HG03460 (cell line): ENCODE results near the gene ITSN1.
"Not testable (repeated sequence)": the region's sequence is repeated elsewhere in the genome, so short reads cannot be mapped to it uniquely, and the experiment has no call there.

Experiments
- ATAC-seq: cut with Tn5 transposase; IDR thresholded peaks from one replicate; pipeline ENCODE4 v1.9.1; 2021; ENCODE audit not compliant: unreplicated experiment

ITSN1 gene

DNA sequence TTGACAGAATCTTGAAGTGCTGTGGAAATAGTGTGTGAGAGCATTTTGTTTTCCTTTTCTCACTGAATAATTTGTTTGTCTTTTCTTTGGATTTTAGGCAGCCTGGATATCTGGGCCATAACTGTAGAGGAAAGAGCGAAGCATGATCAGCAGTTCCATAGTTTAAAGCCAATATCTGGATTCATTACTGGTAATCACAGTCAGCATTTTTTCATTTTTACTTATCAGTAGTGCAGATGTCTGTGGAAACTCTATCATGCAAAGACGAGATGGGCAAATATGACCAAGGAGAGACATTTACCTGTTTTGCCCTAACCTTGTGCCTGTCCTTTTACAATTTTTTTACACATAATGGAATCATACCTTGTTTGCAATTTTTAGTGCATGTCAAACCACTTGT lies 78.8 kb downstream of the ITSN1 start:
- ATAC-seq = no peak

DNA sequence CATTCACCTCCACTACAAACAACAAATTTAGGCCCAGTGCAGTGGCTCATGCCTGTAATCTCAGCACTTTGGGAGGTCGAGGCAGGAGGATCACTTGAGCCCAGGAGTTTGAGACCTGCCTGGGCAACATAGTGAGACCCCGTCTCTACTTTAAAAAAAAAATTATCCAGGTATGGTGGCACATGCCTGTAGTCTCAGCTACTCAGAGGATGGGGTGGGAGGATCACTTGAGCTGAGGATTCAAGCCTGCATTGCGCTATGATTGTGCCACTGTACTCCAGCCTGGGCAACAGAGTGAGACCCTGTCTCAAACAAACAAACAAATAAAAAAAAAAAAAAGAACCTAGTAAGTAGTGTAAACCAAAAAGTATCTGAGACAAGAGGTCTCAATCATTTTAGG lies 86.8 kb downstream of the ITSN1 start:
- ATAC-seq = not testable (repeated sequence)

DNA sequence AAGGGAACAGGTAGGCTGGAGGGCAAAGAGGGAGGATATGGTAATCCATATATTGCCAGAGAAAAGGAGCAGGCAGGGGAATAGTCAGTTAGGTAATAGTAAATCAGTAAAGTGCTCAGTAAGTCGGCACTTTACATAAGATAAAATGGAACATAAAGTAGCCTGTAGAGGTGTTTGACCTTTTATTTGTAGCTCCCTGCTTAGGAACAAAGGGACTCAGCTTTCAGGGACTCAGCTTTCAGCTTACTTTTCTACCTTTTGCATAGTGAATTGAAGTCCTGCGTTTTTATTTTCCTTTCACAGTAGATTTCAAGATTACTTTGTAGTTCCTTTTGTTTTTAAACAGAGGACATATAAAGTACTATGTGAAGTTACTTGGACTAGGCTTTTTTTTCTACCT lies 87.3 kb downstream of the ITSN1 start:
- ATAC-seq = no peak

DNA sequence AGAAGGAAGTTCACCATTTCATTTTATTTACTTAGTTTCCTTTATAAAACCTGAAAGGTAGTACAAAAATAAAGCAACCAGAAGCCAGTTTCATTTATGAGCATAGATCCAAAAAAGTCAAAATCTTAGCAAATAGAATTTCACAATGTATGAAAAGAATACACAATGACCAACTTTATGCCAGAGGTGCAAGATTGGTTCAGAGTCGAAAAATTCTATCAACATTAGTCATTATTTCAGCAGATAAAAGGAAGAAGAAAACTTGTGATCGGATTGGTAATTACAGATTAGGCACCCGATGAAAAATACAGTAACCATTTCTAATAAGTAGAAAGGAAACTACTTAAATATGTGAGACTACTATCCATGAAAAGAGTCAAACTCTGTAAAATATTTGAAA lies 89.1 kb downstream of the ITSN1 start:
- ATAC-seq = no peak

DNA sequence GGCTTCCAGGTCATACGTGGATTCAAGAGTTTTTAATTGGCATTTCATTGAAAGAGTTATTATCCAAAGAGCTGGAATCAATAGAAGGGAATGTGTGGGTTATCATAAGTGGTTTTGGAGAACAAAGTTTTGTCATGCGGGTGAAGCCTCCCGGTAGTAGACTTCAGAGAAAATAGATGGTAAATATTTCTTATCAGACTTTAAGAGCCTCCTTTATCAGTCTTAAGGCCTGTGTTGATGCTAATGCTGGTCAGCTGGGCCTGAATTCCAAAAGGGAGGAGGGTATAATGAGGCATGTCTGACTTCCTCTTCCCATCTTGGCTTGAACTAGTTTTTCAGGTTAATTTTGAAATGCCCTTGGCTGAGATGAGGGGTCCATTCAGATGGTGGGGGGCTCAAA lies 89.7 kb downstream of the ITSN1 start:
- ATAC-seq = no peak

DNA sequence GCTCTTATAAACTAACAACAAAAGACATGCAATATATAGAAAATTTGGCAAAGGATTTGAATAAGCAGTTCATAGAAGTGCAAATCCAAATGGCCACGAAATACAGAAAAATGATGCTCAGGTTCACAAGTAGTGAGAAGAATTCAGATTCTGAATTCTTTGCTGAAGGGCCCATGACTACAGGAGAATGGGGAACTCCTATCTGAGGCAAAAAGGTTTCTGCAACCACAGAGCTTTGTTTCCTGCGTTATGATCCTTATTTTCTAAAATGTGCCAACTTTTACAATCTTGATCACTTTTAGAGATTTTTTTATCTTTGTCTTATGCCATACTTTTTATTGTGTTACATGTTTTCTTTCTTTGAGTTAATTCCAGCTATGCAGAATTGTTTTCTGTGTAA lies 91.3 kb downstream of the ITSN1 start:
- ATAC-seq = no peak

DNA sequence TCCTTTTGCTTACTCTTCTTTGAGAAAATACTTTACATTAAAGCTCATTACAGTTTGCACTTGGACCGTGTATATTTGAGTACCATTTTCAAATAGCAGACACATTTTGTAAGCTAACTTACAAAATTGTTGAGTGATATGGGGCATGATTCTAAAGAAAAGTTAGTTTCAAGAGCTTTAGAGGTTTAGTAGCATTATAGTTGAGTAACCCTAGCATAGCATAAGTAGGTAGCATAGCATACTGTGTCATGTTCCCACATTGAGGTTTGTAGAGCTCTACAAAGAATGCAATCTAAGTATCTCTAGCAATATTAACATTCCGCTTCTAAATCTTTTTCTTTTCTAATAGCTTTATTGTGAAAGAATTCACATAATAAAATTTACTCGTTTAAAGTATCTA lies 92.0 kb downstream of the ITSN1 start:
- no peak for ATAC-seq

DNA sequence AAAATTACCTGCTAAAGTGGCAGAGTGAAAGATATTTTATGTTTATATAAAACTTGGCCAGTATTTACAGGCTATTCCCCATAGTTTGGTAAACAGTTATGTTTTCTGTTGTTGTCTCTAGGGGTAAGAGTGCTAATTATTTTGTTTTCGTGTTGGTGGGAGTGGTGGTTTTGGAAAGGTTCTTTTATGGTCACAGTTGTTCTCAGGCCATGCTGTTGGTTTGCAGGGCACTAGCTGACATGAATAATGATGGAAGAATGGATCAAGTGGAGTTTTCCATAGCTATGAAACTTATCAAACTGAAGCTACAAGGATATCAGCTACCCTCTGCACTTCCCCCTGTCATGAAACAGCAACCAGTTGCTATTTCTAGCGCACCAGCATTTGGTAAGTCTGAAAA lies 92.5 kb downstream of the ITSN1 start:
- ATAC-seq = no peak

DNA sequence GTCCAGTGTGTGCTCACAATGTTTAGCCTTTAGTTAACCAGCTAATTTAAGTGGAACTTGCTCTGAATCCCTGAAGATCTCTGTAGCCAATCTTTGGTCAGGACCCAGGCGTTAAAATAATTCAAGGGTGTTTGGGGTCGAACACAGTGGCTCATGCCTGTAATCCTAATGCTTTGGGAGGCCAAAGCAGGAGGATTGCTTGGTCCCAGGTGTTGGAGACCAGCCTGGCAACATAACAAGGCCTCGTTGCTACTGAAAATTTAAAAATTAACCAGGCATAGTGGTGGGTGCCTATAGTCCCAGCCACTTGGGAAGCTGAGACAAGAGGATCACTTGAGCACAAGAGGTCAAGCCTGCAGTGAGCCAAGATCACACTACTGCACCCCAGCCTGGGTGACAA lies 94.3 kb downstream of the ITSN1 start:
- no peak for ATAC-seq

DNA sequence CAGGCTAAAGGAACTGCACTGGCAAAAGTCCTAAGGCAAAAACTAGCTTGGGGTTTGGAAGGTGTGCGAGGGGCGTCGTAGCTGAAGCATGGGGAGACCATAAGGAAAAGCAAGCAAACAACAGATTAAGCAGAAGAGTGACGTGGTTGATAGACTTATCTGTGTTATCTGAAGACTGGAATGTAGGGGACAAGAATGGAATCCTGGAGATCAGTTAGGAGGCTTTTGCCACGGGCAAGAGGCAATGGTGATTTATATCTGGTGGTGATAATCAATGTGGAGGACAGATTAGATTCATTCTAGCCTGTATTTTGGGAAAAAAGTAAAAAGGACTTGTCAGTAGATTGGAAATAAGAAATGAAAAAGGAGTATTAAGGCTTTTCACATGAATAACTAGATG lies 97.4 kb downstream of the ITSN1 start:
- no peak for ATAC-seq

DNA sequence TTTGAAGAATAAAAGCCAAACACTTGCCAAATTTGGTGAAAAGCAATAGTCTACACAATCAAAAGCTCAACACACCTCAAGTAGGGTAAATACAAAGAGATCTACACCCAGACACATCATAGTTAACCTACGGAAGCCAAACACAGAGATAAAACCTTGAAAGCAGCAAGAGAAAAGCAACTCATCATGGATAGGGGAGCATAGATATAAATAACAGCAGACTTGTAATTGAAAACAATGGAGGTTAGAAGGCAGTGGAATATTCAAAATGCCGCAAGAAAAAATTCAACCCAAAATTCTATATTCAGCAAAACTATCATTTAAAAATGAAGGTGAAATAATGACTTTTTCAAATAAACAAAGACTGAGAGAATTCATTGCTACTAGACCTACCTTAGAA lies 105.1 kb downstream of the ITSN1 start:
- ATAC-seq = no peak

DNA sequence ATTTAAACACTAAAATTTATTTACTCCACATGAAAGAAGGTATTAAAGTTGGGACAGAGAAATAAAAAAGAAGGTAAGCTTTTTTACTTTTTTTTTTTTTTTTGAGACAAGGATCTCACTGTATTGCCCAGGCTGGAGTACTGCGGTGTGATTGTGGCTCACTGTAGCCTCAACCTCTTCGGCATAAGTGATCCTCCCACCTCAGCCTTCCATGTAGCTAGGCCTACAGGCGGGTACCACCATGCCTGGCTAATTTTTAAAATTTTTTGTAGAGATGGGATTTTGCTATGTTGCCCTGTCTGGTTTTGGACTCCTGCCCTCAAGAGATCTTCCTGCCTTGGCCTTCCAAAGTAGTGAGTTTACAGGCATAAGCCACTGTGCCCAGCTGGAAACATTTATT lies 106.6 kb downstream of the ITSN1 start:
- ATAC-seq = no peak

DNA sequence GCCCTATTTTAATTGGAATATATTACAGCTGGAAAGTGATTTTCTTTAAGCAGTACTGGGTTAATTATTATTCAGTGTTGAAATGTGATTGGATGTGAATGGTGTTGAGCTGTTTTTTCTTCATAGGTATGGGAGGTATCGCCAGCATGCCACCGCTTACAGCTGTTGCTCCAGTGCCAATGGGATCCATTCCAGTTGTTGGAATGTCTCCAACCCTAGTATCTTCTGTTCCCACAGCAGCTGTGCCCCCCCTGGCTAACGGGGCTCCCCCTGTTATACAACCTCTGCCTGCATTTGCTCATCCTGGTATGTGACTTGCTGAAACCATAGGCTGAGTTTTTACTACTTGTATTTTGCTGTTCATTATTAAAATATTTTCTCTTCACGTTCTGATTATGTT lies 107.7 kb downstream of the ITSN1 start:
- no peak for ATAC-seq

DNA sequence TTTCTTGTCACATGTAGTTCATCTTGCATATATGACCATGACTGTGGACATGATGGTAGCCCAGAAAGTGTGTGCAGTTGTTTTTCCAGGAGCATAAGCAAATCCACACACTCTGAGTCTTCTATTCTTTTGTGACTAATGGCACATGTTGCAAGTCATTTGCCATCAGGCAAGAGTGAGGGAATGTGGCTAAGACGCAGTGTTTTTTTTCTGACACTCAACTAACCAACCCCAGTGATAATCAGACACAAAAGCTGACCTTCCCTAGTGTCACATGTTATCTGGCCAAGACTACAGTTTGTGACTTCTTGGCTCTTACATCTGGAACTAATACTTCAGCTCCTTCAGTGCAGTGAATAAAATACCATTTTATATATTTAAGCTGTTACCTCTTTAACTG lies 108.8 kb downstream of the ITSN1 start:
- ATAC-seq = no peak

DNA sequence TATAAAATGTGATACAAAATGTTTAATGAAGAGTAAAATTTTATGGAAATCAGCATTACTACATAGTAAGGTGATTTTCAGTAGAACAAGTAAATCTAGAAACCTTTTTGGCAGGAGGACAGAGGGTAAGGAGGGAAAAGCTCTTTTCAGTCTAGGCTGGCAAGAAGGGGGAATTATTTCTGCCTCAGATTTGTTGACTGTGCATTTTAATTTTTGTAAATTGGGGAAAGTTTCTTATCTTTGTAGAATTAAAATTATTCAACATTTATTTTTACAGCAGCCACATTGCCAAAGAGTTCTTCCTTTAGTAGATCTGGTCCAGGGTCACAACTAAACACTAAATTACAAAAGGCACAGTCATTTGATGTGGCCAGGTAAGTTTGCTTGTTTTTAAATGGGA lies 109.2 kb downstream of the ITSN1 start:
- no peak for ATAC-seq

DNA sequence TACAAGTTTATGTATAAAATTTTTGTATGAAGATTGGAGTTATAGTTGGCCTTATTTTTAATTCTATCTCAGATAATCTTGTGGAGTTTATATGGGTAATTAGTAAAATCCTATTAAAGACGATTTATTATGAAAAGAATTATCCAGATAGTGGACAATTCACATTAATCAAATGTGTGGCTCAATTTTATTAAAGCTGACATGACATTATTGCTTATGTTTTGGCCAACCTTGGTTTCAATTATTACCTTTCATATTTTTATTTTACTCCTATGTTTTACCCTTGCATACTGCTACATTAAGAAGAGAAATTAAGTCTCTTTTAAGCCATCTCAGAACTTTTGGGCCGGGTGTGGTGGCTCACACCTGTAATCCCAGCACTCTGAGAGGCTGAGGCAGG lies 110.0 kb downstream of the ITSN1 start:
- no peak for ATAC-seq

DNA sequence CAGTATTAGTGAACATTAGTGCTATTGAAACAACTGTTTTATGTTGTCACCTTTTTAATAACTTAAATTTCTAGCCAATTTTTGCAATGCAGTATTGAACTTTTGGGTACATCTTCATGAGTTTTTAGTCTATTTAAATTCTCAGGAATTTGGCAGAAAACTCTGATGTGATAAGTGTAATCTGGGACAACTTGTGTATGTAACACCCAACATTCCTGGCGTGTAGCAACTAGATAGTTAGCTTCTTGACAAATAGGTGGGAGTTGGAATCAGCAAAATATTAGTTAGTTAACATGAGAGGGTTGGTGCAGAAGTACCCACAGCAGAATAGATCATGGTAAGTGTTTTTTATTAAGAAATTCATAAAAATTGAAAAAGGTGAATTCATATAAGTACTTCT lies 111.6 kb downstream of the ITSN1 start:
- no peak for ATAC-seq

DNA sequence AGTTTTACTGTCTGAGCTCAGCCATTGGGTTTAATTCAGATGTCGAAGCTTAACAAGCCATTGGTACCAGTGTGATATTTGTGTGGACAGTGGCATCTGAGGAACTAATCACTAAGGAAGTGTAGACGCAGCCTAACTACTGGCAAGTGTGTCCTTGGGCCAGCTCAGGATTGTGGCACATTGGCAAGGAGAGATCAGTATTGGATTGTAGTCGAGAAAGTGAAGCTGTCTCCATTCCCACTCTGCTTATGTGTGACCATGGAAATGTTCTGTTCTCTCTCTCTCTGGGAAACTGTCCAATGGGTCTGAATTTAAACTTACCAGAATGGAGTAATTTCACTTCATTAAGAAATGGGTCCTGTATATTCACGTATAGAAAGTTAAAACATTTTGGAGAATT lies 112.2 kb downstream of the ITSN1 start:
- ATAC-seq = no peak

DNA sequence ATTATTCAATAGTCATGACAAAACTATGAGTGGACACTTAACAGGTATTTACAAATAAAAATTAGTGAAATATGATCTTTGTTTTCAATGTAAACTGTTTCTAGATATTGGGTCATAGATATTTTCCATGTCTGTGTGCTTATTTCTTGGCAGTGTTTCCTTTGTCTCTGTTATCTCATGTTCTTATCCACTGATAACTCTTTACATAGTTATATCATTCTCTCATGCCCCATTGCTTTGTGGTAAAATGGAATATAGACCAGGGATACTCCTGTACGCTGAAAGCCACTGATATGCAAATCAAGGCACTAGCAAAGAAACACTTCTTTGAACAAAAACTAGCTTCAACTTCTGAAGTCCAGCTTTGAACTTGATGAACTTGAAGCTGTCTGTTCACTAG lies 113.1 kb downstream of the ITSN1 start:
- no peak for ATAC-seq

DNA sequence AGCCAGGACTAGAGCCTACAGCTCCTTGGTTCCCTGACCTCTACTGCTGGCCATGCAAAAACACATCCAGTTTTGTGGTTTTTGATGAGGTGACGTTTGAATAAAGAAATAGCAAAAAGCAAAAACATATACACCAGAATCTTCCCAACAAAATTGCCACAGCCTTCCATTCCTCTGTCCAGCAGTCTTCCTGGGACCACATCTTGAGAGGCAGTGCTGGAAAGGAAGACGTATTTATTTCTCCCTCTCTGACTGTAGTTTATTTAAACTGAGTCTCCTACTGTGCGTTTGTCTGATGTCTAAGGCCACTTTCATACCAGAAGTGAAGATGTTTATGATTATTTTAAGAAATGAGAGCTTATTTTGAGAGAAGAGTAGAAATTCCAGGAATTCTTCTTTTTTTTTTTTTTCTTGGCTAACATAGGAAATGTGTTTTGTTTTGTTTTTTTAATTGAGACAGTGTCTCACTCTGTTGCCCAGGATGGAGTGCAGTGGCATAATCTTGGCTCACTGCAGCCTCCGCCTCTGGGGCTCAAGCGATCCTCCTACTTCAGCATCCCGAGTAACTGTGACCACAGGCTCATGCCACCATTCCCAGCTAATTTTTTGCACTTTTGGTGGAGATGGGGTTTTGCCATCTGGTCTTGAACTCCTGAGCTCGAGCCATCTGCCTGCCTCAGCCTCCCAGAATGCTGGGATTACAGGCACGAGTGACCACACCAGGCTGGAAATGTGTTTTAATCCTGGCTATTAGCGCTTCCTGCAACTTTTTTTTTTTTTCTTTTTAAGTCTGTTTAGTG lies 118.5 kb downstream of the ITSN1 start:
- ATAC-seq = no peak

DNA sequence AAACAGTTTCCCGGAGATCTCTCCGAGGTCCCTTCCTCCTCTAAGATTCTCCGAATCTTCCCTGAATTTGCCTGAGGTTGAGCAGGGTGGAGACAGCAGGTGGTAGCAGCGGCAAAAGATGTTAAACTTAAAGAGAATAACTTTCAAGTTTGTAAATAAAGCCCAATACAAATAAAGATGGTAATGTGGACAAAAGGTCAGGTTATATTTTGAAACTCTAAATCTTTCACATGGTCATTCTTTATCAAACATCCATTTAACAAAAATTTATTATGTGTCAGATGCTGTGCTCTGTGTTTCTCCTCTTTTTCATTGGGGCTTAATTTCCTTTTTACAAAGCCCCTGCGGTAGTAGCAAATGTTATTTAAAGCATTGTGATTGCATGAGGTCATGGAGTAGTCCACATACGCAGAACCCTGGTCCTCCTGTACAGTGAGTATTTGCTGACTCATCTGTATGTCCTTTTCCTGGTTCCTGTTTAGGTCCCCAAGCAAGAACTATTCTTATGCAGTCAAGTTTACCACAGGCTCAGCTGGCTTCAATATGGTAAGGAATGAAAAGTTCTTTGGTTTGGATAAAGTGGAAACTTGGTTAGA lies 119.2 kb downstream of the ITSN1 start:
- no peak for ATAC-seq

DNA sequence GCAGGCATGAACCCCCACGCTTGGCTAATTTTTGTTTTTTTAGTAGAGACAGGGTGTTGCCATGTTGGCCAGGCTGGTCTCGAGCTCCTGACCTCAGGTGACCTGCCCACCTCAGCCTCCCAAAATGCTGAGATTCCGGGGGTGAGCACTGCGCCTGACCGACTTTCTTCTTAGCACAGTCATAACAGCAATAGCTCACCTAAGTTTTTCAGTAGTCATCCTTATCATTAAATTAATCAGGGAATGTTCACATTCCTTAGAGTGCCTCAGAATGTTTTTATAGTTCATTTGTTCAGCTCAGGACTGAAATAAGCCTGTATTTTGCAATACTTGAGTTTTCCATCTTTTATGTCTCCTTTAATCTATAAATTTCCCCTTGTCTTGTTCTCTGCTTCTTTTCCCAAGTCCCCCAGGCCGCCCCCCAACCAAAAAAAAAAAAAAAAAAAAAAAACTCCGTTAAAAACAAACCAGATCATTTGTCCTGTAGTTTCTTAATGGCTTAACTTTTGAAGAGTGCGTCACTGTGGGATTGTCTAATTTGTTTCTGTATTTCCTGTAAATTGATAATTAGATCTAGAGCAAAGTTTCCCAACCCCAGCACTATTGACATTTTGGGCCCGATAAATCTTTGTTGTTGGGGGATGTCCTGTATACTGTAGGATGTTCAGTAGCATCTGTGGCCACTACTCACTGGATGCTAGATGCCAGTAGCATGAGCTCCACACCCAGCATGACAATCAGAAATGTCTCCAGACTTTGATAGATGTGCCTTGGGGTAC lies 120.7 kb downstream of the ITSN1 start:
- ATAC-seq = no peak
